Mesendoderm (in vitro differentiated cells): Measurements from ENCODE around the gene TBX10.

Experiments used
- DNase-seq: peaks from one replicate; pipeline ENCODE4 v3.0.0; 2013
- H2AK5ac ChIP-seq: 2 replicates; pipeline ENCODE4 v1.6.1; 2013; ENCODE audit warnings: low read length, inconsistent platforms
- H2BK120ac ChIP-seq: 2 replicates; pipeline ENCODE4 v1.6.1; 2013; ENCODE audit warnings: low read depth, mild to moderate bottlenecking, low read length, moderate library complexity, mixed read lengths
- H2BK15ac ChIP-seq: replicated peaks from 2 replicates; pipeline ENCODE4 v1.6.1; 2013; ENCODE audit warnings: low read depth, mild to moderate bottlenecking, moderate library complexity
- H2BK5ac ChIP-seq: 2 replicates; pipeline ENCODE4 v1.6.1; 2013; ENCODE audit warnings: low read length, inconsistent platforms
- H3K18ac ChIP-seq: 2 replicates; pipeline ENCODE4 v1.6.1; 2013; ENCODE audit warnings: mild to moderate bottlenecking, low read length, mixed read lengths
- H3K23ac ChIP-seq: one replicate; pipeline ENCODE4 v1.6.1; 2013; ENCODE audit warnings: low read length
- H3K27ac ChIP-seq: 2 replicates; pipeline ENCODE4 v1.5.1; 2013; ENCODE audit warnings: low read depth, mild to moderate bottlenecking, inconsistent platforms, low read length, moderate library complexity
- H3K27me3 ChIP-seq: 2 replicates; pipeline ENCODE4 v1.6.1; 2013; ENCODE audit warnings: low read length, control low read depth, mild to moderate bottlenecking, inconsistent platforms; ENCODE audit not compliant: insufficient read depth, poor library complexity
- H3K36me3 ChIP-seq: 2 replicates; pipeline ENCODE4 v1.6.1; 2013; ENCODE audit warnings: low read length, inconsistent platforms; ENCODE audit not compliant: control insufficient read depth, insufficient read depth
- H3K4ac ChIP-seq: one replicate; pipeline ENCODE4 v1.6.1; 2013; ENCODE audit warnings: low read depth, mild to moderate bottlenecking, low read length, moderate library complexity
- H3K4me1 ChIP-seq: 2 replicates; pipeline ENCODE4 v1.6.1; 2013; ENCODE audit warnings: low read depth, low read length, inconsistent platforms; ENCODE audit not compliant: control insufficient read depth
- H3K4me2 ChIP-seq: 2 replicates; pipeline ENCODE4 v1.6.1; 2013; ENCODE audit warnings: low read length
- H3K4me3 ChIP-seq: 2 replicates; pipeline ENCODE4 v1.5.1; 2013; ENCODE audit warnings: mild to moderate bottlenecking, low read length
- H3K56ac ChIP-seq: one replicate; pipeline ENCODE4 v1.6.1; 2013; ENCODE audit warnings: low read length
- H3K79me1 ChIP-seq: 2 replicates; pipeline ENCODE4 v1.6.1; 2013; ENCODE audit warnings: low read length, inconsistent platforms
- H3K79me2 ChIP-seq: 2 replicates; pipeline ENCODE4 v1.6.1; 2013; ENCODE audit warnings: mild to moderate bottlenecking, low read length; ENCODE audit not compliant: control insufficient read depth, insufficient read depth
- H3K9ac ChIP-seq: 2 replicates; pipeline ENCODE4 v1.6.1; 2013; ENCODE audit warnings: low read length, inconsistent platforms
- H4K5ac ChIP-seq: one replicate; pipeline ENCODE4 v1.6.1; 2013; ENCODE audit warnings: low read length
- H4K8ac ChIP-seq: one replicate; pipeline ENCODE4 v1.6.1; 2013; ENCODE audit warnings: low read depth, mild to moderate bottlenecking, control low read depth, low read length, moderate library complexity
- WGBS: extraction: QIAGEN DNeasy Blood & Tissue Kit; methylation state at CpG from one replicate; pipeline ENCODE4 v1.1.7; 2013; ENCODE audit warnings: low lambda C conversion rate, missing lambda C conversion rate; ENCODE audit not compliant: insufficient coverage; ENCODE audit errors: extremely low coverage; 5-methylcytosine and 5-hydroxymethylcytosine counted together

The TBX10 gene

DNA sequence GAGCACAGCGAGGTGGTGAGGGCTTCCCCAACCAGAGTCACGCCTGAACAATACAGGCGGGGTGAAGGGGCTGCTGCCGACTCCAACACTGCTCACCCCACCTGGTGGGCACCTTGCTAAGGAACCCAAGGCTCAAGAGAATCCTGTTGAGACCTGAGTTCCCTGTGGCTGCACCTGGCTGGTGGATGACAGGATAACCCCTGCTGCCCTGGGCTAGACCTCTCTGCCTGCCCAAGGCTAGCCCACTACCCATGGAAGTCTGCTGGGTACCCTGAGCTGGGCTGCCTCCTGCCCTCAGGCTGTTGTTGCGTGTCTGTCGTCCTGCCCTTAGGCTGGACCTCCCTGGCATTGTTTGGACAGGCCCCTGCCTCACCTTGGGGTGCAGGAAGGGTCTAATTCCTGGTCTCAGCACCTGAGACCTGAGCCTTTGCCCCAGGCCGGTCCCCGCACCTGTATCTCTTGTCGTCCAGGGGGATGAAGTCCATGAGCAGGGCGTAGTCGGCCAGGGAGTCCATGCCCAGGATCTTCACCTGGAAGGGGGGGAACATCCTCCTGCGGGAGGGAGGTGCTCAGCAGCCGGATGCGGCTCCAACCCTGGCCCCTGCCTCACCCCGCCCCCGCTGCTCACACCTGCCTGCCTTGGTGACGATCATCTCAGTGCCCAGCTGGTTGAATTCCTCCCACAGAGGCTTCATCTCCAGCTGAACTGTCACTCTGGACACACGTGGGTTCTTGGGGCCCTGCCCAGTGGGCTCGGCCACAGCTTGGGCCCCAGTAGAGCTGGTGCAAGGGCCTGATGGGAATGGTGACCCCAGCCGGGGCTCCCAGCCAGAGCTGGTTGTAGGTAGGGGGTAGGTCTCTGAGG, 5.0 kb downstream of the TBX10 start:
- no peak overlapping the region for H3K4ac ChIP-seq

DNA sequence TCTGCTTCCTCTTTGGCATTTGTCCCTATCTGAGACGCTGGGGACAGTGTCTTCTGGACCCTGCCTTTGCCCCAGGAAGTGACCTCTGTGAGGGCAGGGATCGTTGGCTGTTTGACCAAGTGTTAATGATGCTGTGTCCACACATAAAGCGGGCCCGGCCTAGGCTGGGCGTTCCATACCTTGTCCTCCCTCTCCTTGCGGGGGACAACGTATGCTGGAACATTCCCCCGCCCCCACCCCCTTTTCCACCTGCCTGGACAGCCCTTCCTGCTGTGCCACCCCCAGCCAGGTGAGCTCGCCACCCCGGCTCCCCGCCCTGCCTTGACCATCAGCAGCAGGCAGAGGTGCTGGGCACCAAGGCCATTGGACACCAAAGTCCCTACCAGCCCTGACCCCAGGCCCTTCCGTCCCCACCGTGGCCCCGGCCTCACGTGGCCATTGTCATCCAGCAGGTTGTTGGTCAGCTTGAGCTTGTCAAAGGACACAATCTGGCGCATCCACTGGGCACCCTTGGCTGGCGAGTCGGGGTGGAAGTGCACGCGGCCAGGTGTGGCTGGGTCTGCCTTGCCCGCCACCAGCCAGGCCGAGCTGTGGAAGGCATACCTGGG, 5.7 kb downstream of the TBX10 start:
- Histone ChIP-seq H3K27me3 (no peaks in the 10 kb centered on the region), H3K79me1 (no peaks in the 10 kb centered on the region), H3K4me1 (peaks cover 5% of the 10 kb centered on the region), H3K56ac (no peak overlapping the region), H3K4me3 (no peak overlapping the region), H3K27ac (no peak overlapping the region), H4K8ac (no peak overlapping the region), H3K36me3 (no peaks in the 10 kb centered on the region), H3K23ac (no peak overlapping the region), H3K4me2 (no peak overlapping the region), H3K4ac (no peak overlapping the region), H3K79me2 (no peaks in the 10 kb centered on the region), H2BK120ac (no peak overlapping the region), H2BK5ac (no peak overlapping the region), H2AK5ac (no peak overlapping the region), H2BK15ac (no peak overlapping the region), H3K18ac (no peak overlapping the region), H3K9ac (no peak overlapping the region), H4K5ac (no peak overlapping the region)
- no peak for DNase-seq
- WGBS, result no CpG with 5 or more reads among the region's 22 CpGs

More for the DNA sequence above, 5.0 kb downstream of the TBX10 start:
- H2AK5ac ChIP-seq, result no peak overlapping the region
- H2BK5ac ChIP-seq, result no peak overlapping the region
- no peaks in the 10 kb centered on the region for H3K79me2 ChIP-seq
- H3K9ac ChIP-seq, result no peak overlapping the region
- no peaks in the 10 kb centered on the region for H3K27me3 ChIP-seq
- H3K27ac ChIP-seq, result no peak overlapping the region
- H3K4me2 ChIP-seq, result no peak overlapping the region
- no peaks in the 10 kb centered on the region for H3K79me1 ChIP-seq
- no peak for DNase-seq
- no peak overlapping the region for H3K23ac ChIP-seq
- no CpG with 5 or more reads among the region's 20 CpGs for WGBS
- no peak overlapping the region for H3K18ac ChIP-seq
- no peak overlapping the region for H2BK15ac ChIP-seq
- H3K4me1 ChIP-seq, result peaks cover 5% of the 10 kb centered on the region
- no peaks in the 10 kb centered on the region for H3K36me3 ChIP-seq
- no peak overlapping the region for H4K8ac ChIP-seq
- no peak overlapping the region for H2BK120ac ChIP-seq
- H4K5ac ChIP-seq, result no peak overlapping the region
- H3K56ac ChIP-seq, result no peak overlapping the region
- H3K4me3 ChIP-seq, result no peak overlapping the region

GRCh38 chr11:67632982-67633755, 6.4 kb downstream of the TBX10 start:
- Histone ChIP-seq H2BK5ac (no peak overlapping the region), H3K4me2 (no peak overlapping the region), H2BK15ac (no peak overlapping the region), H3K27ac (no peak overlapping the region), H3K79me2 (no peaks in the 10 kb centered on the region), H3K18ac (no peak overlapping the region), H4K8ac (no peak overlapping the region), H3K9ac (no peak overlapping the region), H3K4ac (no peak overlapping the region), H2AK5ac (no peak overlapping the region), H3K4me3 (no peak overlapping the region), H3K79me1 (no peaks in the 10 kb centered on the region), H3K56ac (peak overlapping the region; percentile 15), H3K27me3 (no peaks in the 10 kb centered on the region), H3K23ac (no peak overlapping the region), H3K4me1 (peaks cover 5% of the 10 kb centered on the region), H2BK120ac (no peak overlapping the region), H3K36me3 (no peaks in the 10 kb centered on the region), H4K5ac (no peak overlapping the region)
- no CpG with 5 or more reads among the region's 30 CpGs for WGBS
- DNase-seq, result no peak

GRCh38 chr11:67632175-67632981, 7.2 kb downstream of the TBX10 start:
- no peak overlapping the region for H2BK120ac ChIP-seq
- no peak overlapping the region for H4K5ac ChIP-seq
- no peak overlapping the region for H2AK5ac ChIP-seq
- no peaks in the 10 kb centered on the region for H3K79me1 ChIP-seq
- H3K79me2 ChIP-seq, result no peaks in the 10 kb centered on the region
- H3K4me3 ChIP-seq, result no peak overlapping the region
- no peak for DNase-seq
- H3K4me2 ChIP-seq, result no peak overlapping the region
- peaks cover 5% of the 10 kb centered on the region for H3K4me1 ChIP-seq
- H3K23ac ChIP-seq, result no peak overlapping the region
- H3K4ac ChIP-seq, result no peak overlapping the region
- no peak overlapping the region for H4K8ac ChIP-seq
- H3K9ac ChIP-seq, result peak overlapping the region; percentile 9
- no peak overlapping the region for H3K27ac ChIP-seq
- WGBS, result no CpG with 5 or more reads among the region's 12 CpGs
- H3K36me3 ChIP-seq, result no peaks in the 10 kb centered on the region
- H3K18ac ChIP-seq, result no peak overlapping the region
- H3K56ac ChIP-seq, result peak overlapping the region; percentile 35
- no peak overlapping the region for H2BK15ac ChIP-seq
- H3K27me3 ChIP-seq, result no peaks in the 10 kb centered on the region
- H2BK5ac ChIP-seq, result no peak overlapping the region

- no peaks in the 10 kb centered on the region for H3K79me1 ChIP-seq
- H3K18ac ChIP-seq, result no peak overlapping the region
- no peak overlapping the region for H2AK5ac ChIP-seq
- no peak overlapping the region for H3K4ac ChIP-seq
- no peak overlapping the region for H3K4me2 ChIP-seq
- peaks cover 5% of the 10 kb centered on the region for H3K4me1 ChIP-seq
- no peak for DNase-seq
- H3K27ac ChIP-seq, result no peak overlapping the region
- no peak overlapping the region for H2BK5ac ChIP-seq
- no peaks in the 10 kb centered on the region for H3K79me2 ChIP-seq
- no peak overlapping the region for H3K56ac ChIP-seq
- H3K23ac ChIP-seq, result no peak overlapping the region
- H3K36me3 ChIP-seq, result no peaks in the 10 kb centered on the region
- no peak overlapping the region for H4K8ac ChIP-seq
- H2BK120ac ChIP-seq, result no peak overlapping the region
- H4K5ac ChIP-seq, result no peak overlapping the region
- no peak overlapping the region for H2BK15ac ChIP-seq
- peak overlapping the region; percentile 12 for H3K9ac ChIP-seq
- no CpG with 5 or more reads among the region's 2 CpGs for WGBS
- H3K4me3 ChIP-seq, result no peak overlapping the region
- H3K27me3 ChIP-seq, result no peaks in the 10 kb centered on the region
Observed at GRCh38 chr11:67631853-67632174, 7.7 kb downstream of the TBX10 start.
